ENCODE measurements around the gene CTSE.

Gene CTSE

DNA sequence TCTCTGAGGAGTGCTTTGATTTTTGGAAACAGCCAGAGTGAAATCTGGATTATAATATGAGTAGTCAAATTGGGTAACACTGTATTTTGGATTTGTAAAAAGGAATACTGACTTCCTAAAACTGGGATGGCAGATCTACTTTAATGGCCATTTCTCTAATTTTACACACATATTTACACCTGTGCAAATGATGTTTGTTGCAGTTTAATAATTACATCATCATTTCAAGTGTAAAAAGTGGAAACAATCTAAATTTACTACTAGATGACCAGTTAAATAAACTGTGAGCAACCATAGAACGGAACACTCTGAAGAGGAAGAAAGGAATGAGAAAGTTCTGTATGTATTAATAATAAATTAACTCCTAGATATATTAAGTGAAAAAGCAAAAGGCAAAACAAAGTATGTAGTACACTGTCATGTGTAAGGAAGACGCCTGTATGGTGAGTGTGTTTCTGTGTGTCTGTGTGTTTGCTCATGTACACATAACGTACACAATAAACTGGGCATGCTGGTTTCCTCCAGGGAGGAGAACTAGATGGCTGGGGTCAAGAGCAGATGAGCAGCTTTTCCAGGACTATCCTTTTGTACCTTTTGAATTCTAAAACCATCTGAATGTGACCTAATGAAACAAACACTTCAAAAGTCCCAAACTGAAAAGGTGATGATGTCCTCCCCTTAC, 26.4 kb upstream of the CTSE start:
- DNase-seq (ENCODE audit: low spot score) = no peak

DNA sequence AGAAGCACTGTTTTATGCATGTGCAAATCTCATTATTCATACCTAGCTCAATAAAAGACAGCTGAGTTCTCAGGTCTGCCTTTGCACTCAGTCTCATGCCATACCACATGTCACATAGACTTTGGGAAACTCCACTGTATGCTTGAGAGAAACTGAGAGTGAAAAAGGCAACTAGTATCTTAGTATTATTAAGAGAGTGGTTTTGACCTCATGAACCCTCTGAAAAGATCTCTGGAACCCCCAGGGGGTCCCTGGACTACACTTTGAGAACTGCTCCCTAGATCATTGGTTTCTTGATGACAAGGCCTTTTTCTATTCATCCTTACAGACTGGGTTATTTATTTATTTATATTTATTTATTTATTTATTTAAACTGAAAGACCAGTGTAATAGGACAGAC, 25.6 kb upstream of the CTSE start:
- DNase-seq (ENCODE audit: low spot score) = no peak

DNA sequence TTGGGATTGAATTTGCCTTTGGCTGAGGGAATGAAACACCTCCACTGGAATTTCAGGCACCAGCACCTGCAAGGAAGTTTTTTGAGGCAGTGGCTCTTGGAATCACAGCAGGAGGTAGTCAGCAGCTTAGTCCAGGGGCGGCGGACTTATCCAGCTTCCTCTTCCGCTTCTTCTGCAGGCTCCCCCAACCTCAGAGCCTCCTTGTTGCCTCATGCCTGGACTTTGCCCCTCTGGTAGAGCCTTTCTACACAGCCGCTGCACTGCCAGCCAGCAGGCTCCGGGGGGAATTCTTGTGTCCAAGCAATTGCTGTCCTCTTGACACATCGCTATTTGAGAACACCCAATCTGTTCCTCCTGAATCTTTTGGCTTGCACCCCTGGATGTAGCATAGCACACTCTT, 24.9 kb upstream of the CTSE start:
- DNase-seq (ENCODE audit: low spot score) = no peak

DNA sequence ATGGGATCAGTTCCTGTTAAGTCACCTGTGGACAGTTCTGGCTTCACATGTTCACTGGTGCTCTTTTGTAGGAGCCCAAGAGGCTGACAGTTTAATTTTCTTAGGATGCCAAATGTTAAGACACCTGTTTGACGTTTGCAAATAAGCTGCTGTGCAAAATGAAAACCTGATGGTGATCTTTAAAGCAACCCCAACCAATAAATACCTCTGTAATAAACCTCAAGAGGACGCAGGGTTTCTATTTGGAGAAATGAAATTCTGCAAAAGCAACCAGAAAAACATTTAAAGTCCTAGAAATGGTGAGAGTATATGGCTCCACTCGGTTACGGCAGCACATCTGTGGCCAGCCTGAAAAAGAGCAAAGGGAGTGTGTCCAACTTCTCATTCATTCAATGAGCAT, 23.6 kb upstream of the CTSE start:
- DNase-seq (ENCODE audit: low spot score) = no peak

DNA sequence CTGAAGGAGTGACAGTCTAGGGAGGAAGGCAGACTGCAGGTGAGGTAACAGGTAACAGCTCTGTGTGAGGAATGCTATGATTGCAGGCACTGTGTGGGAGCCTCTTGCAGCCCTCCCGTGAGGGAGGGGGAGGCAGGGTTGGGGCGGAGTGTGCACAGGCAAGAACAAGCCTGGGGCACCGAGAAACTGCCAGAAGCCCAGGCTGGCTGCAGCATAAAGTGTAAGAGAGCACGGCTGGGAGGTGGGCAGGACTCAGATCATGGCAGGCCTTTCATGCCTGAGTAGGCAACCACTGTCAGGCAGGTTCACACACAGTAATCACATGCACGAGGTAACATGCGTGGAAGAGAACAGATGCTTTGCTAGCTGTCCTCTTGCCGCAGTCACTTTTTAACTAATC, 17.9 kb upstream of the CTSE start:
- no peak for DNase-seq (ENCODE audit: low spot score)

DNA sequence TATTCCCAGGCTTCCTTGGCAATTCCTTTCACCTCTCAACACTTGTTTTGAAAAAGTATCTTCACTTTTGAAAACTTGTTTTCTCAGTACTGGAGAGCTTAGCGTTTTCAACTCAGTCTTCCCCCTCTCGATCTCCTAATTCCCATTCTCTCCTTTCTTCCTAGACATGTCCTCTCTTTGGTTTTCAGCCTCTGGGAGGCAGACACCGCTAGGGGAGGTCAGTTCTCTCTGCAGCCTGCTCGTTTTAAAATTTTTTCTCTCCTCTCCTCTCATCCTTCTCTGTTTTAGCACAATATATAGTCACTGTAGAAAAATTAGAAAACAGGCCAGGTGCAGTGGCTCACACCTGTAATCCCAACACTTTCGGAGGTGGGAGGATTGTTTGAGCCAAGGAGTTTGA, 16.6 kb upstream of the CTSE start:
- DNase-seq (ENCODE audit: low spot score) = no peak

DNA sequence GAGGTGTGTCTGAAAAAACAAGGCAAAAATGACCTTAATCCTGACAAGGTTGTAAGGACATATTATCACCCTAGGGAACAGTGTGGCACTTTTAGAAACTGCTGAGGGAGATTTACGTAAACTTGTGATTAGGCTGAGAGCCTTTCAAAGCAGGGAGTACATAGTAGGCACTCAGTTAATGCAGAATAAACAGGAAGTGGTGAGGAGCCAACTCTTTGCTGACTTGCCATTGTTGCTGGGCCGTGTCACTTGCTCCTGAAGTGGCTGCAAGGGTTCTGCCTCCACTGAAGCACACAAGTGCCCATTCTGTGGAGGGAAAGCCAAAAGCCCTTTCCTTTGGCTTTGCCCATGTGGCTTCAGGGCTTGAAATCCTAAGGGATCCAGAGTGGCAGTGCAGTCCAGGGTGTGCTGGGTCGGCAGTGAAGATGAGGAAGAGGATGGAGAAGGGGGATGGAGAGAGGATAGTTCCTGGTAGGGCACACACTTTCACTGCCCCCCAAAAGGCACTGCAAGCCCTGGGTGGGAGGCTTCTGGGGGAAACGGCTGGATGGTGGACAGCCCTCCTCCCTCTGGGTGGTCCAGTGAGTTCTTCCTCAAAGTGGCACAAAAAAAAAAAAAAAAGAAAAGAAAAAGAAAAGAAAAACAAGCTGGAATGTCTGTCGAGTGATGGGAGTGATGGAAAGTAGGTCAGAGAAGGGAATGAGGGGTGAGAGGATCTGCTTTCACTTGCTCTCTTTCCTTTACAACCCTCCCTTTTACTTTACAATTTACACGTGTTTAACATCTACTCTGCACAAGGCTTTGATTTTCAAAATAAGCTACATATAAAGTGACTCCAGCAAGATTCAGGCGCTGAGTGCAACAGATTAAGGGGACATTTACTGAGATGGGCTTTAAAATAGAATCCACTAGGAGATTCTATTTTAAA, 15.6 kb upstream of the CTSE start:
- DNase-seq (ENCODE audit: low spot score) = no peak

DNA sequence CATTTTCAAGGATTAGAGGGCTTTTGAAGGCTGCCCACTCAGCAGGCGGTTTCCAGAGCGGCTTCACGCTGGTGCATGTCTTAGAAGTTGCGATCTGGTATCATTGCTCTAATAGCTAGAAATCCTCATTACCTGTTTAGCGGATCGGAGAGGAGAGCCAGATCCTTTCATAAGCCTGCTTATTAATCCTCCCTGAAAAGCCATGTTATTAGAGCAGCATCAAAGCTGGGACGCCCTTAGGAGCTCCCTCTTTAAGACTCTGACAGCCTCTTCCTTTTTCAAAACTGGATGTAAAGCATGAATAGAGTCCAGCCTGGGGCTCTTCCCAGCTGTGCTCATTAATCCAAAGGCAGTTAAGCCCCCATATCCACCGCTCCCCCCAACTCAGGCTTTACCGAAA, 13.9 kb upstream of the CTSE start:
- no peak for DNase-seq (ENCODE audit: low spot score)

DNA sequence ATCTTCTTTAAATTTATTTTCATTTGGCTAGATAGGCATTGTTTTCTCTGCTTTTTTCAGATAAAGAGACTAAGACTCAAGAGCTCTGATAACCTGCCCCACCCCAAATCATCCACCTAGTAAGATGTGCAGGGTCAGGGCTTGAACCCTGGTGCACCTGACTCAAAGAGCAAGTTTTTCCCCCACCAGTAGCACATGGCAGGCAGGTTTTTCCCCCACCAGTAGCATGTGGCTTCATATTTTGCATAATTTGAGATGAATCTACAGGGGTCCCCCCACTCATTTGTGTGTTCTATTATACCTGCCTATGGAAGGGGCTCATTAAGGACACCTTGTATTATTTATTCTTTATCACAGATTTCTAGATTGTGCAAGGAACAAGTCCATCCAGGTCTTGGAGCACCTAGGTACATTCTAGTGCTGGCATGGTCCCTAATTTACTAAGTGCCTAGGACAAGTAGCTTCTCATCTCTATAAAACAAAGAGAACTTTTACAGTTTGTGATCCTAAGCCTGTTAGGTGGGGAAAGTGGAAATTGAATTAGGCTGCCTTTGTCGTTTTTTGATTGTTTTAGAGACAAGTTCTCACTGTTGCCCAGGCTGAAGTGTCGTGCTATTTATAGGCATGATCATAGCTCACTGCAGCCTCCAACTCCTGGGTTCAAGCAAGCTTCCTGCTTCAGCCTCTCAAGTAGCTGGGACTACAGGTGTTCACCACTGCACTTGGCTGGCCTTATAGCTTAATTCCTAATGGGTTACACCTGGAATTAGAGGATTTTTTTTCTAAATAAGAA, 13.2 kb upstream of the CTSE start:
- no peak for DNase-seq (ENCODE audit: low spot score)

DNA sequence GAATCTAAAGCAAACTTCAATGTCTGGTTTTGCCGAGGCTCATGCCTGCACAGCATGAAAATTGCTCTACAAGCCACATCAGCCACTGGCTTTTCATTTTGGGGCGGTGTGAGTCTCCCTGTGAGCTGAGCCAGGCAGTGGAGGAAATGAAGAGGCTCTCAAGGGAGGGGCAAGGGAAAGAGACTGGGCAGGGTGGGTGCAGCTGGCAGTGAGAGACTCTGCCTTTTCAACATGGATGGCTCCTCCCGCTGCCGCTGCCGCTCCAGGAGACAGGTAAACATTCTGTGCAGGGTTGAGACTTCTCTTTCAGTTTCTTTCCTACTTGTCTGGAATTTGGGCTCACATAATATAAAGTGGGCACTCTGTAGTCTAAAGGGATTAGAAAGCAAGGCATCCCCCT, 11.3 kb upstream of the CTSE start:
- no peak for DNase-seq (ENCODE audit: low spot score)

DNA sequence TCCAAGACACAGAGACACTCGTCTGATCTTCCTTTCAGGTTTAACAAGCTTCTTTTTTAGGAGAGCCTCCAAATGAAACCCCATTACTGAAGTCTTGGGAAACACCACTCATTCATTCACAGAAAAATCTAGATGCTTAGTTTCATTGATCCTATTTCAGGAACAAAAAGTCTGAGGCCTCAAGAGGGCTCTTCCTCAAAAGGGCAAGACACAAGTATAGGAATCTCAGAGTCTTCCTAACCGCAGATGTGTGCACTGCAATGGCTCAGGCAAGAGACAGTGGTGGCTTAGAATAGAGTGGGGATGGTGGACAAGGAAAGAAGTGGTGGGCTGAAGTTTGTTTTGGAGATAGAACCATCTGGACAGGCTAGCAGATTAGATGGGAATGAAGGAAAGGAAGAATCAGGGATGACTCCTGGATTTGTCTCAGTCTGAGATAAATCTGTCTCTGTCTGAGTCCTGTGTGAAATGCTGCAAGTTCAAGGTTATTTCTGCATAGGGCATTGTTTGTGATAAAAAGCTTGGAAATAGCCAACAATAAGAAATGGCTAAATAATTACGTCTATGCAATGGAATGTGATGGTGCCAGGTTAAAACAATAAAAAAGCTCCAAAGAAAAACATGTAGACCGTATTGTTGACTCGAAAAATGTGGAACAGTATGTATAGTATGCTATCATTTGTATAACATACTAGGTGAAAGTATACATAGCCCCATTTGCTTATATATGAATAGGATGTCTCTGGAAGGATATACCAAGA, 8.9 kb upstream of the CTSE start:
- peak; percentile 35 for DNase-seq (ENCODE audit: low spot score)

DNA sequence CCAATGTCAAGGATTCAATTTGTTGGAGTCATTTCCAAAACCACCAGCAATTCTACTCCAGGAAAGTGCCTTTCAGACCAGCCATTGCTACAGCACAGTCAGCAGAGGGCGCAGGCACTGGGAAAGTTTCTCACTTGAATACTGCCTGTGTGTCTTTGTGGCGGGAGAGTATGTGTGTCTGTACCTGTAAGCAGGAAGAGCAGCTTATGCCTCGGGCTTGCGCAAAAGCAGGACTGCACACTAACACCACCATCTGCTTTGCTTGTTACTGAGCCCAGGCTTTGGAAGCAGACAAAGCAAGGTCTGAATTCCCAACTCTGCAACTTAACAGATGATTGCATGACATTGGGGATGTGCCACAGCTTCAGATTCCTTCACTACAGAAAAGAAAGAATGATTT, 7.0 kb upstream of the CTSE start:
- peak; percentile 63 for DNase-seq (ENCODE audit: low spot score)

DNA sequence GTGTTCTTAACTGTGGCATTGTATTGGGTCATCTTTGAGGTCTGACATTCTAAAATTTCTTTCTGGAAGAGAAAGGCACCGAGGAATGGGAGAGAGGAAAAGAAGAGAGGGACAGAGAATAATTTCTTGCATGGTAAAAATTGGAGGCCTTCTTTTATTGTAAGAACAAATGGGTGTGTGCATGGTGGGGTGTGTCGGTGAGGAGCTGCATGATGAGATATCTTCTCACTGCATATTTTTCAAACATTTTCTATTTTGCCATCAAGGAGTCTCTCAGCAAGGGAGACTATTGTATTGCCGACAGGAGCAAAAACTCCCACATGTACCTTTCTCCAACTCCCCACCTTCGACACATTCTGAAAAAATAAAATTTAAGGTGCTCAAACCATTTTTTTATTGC, 6.5 kb upstream of the CTSE start:
- no peak for DNase-seq (ENCODE audit: low spot score)

DNA sequence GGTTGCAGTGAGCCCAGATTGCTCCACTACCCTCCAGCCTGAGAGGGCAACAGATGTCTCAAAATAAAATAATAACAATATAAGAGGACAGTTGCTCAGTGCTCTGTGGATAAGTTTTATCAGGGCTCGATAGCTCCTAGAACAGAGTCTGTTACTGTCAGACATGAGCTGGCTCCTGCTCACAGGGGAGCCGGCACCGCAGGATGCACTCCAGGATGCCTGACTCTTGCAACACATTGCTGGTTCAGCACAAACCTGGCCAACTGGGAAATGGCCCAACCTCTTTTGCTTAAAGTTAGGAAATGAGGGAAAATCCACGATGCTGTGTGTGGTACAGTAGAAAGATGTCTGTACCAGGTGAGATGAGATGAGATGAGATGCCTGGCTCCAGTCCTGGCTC, 5.8 kb upstream of the CTSE start:
- DNase-seq (ENCODE audit: low spot score) = no peak

DNA sequence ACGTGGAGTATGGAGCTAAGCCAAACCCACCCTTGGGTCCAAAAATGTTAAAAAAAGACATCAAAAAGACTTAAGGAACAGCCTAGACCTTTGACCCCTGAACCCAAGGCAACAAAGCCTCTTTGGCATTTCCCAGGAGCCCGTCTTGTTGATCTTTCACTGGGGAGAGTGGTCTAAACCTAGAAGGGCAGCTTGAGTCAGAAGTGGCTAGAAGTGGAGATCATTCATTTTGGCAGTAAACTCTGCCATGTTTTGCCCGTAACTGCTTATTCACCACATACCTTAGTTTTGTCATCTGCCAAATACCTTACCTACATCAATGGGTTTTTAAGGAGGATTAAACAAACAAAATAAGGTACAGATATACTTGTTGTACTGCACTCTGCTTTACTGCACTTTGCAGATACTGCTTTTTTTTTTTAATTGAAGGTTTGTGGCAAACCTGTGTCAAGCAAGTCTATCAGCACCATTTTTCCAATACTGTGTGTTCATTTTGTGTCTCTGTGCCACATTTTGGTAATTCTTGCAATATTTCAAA, 1.7 kb upstream of the CTSE start:
- no peak for DNase-seq (ENCODE audit: low spot score)

DNA sequence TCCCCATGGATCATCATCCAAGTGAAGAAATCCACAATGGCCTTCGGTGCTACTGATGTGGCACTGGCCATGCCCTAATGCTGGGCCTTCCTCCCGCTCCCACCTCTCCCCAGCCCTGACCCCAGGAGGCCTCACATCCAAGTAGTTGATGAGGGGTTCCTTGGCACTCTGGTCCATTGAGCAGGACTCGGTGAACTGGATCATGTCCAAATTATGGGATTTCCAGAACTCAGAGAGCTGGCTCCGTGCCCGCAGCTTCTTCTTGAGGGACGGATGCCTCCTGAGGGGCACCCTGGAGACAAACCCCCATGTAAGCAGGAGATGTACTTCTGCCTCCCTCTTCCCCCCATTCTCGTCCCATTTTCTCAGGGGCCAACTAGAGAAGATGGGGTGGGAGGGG, 929 bp downstream of the CTSE start:
- no peak for DNase-seq (ENCODE audit: low spot score)

DNA sequence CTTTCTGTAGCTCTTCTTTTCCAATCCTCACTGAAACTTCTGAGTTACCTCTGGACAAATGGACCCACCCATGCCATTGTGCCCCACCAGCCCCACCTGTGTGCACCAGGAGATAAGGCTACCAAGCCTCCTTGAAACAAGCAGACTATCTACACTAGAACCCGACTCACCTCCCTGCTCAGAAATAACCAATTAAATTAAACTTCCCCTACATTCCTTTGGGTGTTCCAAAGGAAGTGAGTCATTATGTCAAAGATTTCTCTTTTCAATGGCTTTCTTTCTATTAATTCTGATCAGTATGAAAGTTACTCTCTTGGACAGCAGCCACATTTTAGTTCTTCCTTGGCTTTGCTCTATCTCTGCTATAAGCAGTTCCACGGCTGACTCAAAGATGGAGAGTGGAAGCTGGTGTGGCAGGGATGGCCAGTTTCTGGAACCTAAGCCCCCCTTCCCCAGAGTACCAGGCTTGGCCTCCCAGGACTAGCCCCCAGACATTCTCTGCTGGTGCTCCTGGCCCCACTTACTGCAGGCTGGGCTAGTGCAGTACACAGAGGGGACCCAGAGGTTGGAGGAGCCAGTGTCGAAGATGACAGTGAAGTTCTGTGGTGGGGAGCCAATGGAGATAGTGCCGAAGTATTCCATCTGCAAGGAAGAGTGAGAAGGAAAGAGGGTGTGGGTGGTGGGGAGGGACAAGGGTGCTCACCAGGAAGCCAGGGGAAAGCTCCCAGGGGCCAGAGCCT, 1.9 kb downstream of the CTSE start:
- DNase-seq (ENCODE audit: low spot score) = no peak

DNA sequence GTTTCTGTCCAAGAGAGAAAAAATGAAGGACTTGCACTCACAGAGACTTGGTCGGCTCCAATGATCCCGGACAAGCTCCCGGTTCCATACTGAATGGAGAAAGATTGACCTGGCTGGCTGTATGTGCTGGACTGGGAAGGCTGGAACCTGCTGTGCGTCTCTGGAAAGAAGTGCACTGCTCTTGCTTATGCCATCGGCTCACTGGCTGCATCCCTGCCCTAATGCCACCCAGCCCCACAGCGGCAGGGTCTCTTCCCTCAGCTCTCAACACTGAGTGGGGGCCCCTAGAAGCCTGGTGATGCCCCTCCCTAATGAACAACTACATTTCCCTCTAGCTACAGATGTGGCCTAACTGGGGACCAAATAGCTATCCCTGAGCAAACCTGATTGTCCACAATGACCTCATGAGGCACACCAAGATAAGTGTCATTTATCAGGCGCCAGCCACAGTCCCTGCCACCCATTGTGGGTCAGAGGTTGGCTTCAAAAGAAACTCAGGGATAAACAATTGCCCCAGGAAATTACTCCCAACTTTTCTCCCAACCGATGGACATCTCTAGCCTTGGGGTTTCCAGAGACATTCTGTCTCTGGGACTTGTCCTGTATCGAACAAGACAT, 2.6 kb downstream of the CTSE start:
- DNase-seq (ENCODE audit: low spot score) = no peak

DNA sequence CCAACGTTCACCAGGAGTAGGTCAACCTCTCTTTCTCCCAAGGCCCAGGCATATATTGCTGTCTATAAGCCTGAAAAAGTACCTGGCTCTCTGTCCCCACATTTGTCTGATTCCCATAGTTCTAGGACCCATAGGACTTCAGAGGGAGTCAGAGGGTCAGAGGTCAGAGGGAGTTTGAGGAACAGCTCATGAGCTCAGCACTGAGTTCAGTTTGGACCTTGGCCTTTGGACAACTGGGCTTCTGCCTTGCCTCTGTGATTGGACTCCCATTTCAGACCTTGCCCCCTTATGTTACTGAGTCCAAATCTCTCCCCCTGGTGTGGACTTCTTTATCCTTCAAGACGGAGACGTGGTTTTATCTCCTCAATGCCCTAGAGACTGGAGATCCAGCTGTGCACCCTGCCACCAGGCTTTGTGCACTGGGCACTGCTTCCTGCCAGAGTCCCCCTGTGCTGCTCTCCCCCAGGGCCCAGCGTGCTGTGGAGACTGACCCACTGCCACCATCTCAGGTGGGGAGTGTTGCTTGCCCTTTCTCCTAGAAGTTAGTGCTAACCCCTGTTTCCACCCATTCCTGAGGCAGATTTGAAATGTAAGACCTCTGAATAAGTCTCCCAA, 3.2 kb downstream of the CTSE start:
- DNase-seq (ENCODE audit: low spot score) = no peak

DNA sequence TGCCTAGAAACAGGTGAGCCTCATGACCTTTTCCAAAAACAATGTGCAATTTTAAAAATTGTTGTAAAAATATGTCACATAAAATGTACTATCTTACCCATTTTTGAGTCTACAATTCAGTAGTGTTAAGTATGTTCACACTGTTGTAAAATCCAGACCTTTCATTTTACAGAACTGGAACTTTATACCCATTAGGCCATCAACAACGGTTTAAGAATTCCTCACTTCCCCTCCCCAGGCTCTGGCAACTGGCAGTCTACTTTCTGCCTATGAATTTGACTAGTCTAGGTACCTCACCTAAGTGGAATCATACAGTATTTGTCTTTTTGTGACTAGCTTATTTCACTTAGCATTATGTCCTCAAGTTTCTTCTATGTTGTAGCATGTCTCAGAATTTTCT, 8.6 kb downstream of the CTSE start:
- DNase-seq (ENCODE audit: low spot score) = no peak
